Measurements from ENCODE around the gene STON1. TPM values are rescaled to one million over a fixed set of nuclear protein-coding genes. Genes with fewer than 3 reads are reported as not detected.

The STON1 gene
- total and polyA plus RNA-seq, 2 experiments from 2014 or later: 3.0 to 5.6 TPM

GRCh38 chr2:48626047-48626446 lies 96.1 kb downstream of the STON1 start:
- Histone ChIP-seq H3K27me3 (replicated peaks; ENCODE audit: insufficient read depth) (no peaks in the 10 kb centered on the region), H3K9me2 (ENCODE audit: insufficient read depth) (no peaks in the 10 kb centered on the region), H2AFZ (no peak overlapping the region), H3K27ac (no peak overlapping the region), H3K9me3 (ENCODE audit: low read depth) (peaks cover 3% of the 10 kb centered on the region), H3K4me3 (no peak overlapping the region), H3K36me3 (ENCODE audit: low read depth) (no peaks in the 10 kb centered on the region), H3K9ac (no peak overlapping the region), H3K4me2 (ENCODE audit: unreplicated experiment) (no peak overlapping the region), H4K20me1 (ENCODE audit: insufficient read depth) (no peaks in the 10 kb centered on the region), H3K79me2 (ENCODE audit: insufficient read depth) (no peaks in the 10 kb centered on the region), H3F3A (ENCODE audit: insufficient read depth) (no peaks in the 10 kb centered on the region), H3K4me1 (ENCODE audit: insufficient read depth) (no peaks in the 10 kb centered on the region)
- in situ Hi-C loops (cut with MboI): no loop called here
- DNase-seq: no peak
- no peak for TF ChIP-seq EZH2phosphoT487 (IDR thresholded peaks at IDR 0.05; ENCODE audit: insufficient read depth, low read depth)
- no peak for TF ChIP-seq EZH2 (IDR thresholded peaks at IDR 0.05; ENCODE audit: insufficient read depth, poor library complexity, severe bottlenecking)

GRCh38 chr2:48633143-48633542 lies 103.2 kb downstream of the STON1 start:
- Histone ChIP-seq H3K4me3 (no peak overlapping the region), H3K36me3 (ENCODE audit: low read depth) (no peaks in the 10 kb centered on the region), H3K9ac (no peak overlapping the region), H3K9me2 (ENCODE audit: insufficient read depth) (no peaks in the 10 kb centered on the region), H3K27me3 (replicated peaks; ENCODE audit: insufficient read depth) (no peaks in the 10 kb centered on the region), H3K9me3 (ENCODE audit: low read depth) (peaks cover 3% of the 10 kb centered on the region), H4K20me1 (ENCODE audit: insufficient read depth) (no peaks in the 10 kb centered on the region), H3K4me1 (ENCODE audit: insufficient read depth) (no peaks in the 10 kb centered on the region), H3F3A (ENCODE audit: insufficient read depth) (no peaks in the 10 kb centered on the region), H3K79me2 (ENCODE audit: insufficient read depth) (no peaks in the 10 kb centered on the region), H3K27ac (no peak overlapping the region), H3K4me2 (ENCODE audit: unreplicated experiment) (no peak overlapping the region), H2AFZ (no peak overlapping the region)
- in situ Hi-C loops (cut with MboI): no loop called here
- no peak for TF ChIP-seq EZH2phosphoT487 (IDR thresholded peaks at IDR 0.05; ENCODE audit: insufficient read depth, low read depth)
- TF ChIP-seq EZH2 (IDR thresholded peaks at IDR 0.05; ENCODE audit: insufficient read depth, poor library complexity, severe bottlenecking): no peak
- WGBS, 2 experiments (ENCODE audit: low coverage in 1 of 2, low lambda C conversion rate in 2 of 2, missing lambda C conversion rate in 2 of 2): 79 to 84% methylated on average over 5 of the region's 5 CpGs
- DNase-seq: no peak

- WGBS, 2 experiments (ENCODE audit: low coverage in 1 of 2, low lambda C conversion rate in 2 of 2, missing lambda C conversion rate in 2 of 2): 46 to 47% methylated on average over 2 of the region's 2 CpGs
These were observed 105.8 kb downstream of the STON1 start for GRCh38 chr2:48635786-48636185.

GRCh38 chr2:48638261-48638660 lies 108.3 kb downstream of the STON1 start:
- TF ChIP-seq EZH2phosphoT487 (IDR thresholded peaks at IDR 0.05; ENCODE audit: insufficient read depth, low read depth) (no peak), EZH2 (IDR thresholded peaks at IDR 0.05; ENCODE audit: insufficient read depth, poor library complexity, severe bottlenecking) (no peak)
- H3K27ac ChIP-seq: no peak overlapping the region
- H3K4me3 ChIP-seq: no peak overlapping the region
- no peak overlapping the region for H3K4me2 ChIP-seq (ENCODE audit: unreplicated experiment)
- peaks cover 3% of the 10 kb centered on the region for H3K9me3 ChIP-seq (ENCODE audit: low read depth)
- H3K79me2 ChIP-seq (ENCODE audit: insufficient read depth): no peaks in the 10 kb centered on the region
- no peak overlapping the region for H3K9ac ChIP-seq
- H3K9me2 ChIP-seq (ENCODE audit: insufficient read depth): no peaks in the 10 kb centered on the region
- H3F3A ChIP-seq (ENCODE audit: insufficient read depth): no peaks in the 10 kb centered on the region
- H3K27me3 ChIP-seq (replicated peaks; ENCODE audit: insufficient read depth): no peaks in the 10 kb centered on the region
- H2AFZ ChIP-seq: no peak overlapping the region
- no peak for DNase-seq
- no peaks in the 10 kb centered on the region for H3K4me1 ChIP-seq (ENCODE audit: insufficient read depth)
- H3K36me3 ChIP-seq (ENCODE audit: low read depth): no peaks in the 10 kb centered on the region
- WGBS, 2 experiments (ENCODE audit: low coverage in 1 of 2, low lambda C conversion rate in 2 of 2, missing lambda C conversion rate in 2 of 2): 43 to 48% methylated on average over 1 of the region's 1 CpG
- no peaks in the 10 kb centered on the region for H4K20me1 ChIP-seq (ENCODE audit: insufficient read depth)
- in situ Hi-C loops (cut with MboI): no loop called here

More at GRCh38 chr2:48635786-48636185, 105.8 kb downstream of the STON1 start:
- no peaks in the 10 kb centered on the region for H3K79me2 ChIP-seq (ENCODE audit: insufficient read depth)
- no peaks in the 10 kb centered on the region for H3K9me2 ChIP-seq (ENCODE audit: insufficient read depth)
- H3K27me3 ChIP-seq (replicated peaks; ENCODE audit: insufficient read depth): no peaks in the 10 kb centered on the region
- DNase-seq: no peak
- no peaks in the 10 kb centered on the region for H3K4me1 ChIP-seq (ENCODE audit: insufficient read depth)
- H3K9me3 ChIP-seq (ENCODE audit: low read depth): peaks cover 3% of the 10 kb centered on the region
- TF ChIP-seq EZH2 (IDR thresholded peaks at IDR 0.05; ENCODE audit: insufficient read depth, poor library complexity, severe bottlenecking): no peak
- TF ChIP-seq EZH2phosphoT487 (IDR thresholded peaks at IDR 0.05; ENCODE audit: insufficient read depth, low read depth): no peak
- no peaks in the 10 kb centered on the region for H3K36me3 ChIP-seq (ENCODE audit: low read depth)
- H3F3A ChIP-seq (ENCODE audit: insufficient read depth): no peaks in the 10 kb centered on the region
- H3K27ac ChIP-seq: no peak overlapping the region
- no peak overlapping the region for H3K4me2 ChIP-seq (ENCODE audit: unreplicated experiment)
- no peak overlapping the region for H2AFZ ChIP-seq
- no peaks in the 10 kb centered on the region for H4K20me1 ChIP-seq (ENCODE audit: insufficient read depth)
- H3K9ac ChIP-seq: no peak overlapping the region
- no peak overlapping the region for H3K4me3 ChIP-seq
- in situ Hi-C loops (cut with MboI): no loop called here

Small RNAs within 50 kb of the gene (small RNA-seq; reads per million reads assigned to genes)
- gene RNU6-282P (ENCODE audit: low read depth, low replicate concordance) (not detected), gene TPT1P11 (ENCODE audit: low read depth, low replicate concordance) (not detected)

Other genes starting within 250 kb of the STON1 start
- gene FOXN2, start 215.5 kb upstream of the STON1 start, total RNA-seq (2014; rRNA removed; shearing (Covaris generic)): 18.4 and 21.0 TPM in 2 replicates
- gene FOXN2, start 215.5 kb upstream of the STON1 start, polyA plus RNA-seq (2016; fragmentation: Nextera tagmentation; extraction: Ambion mirVana): 10.3 and 11.5 TPM in 2 replicates
- gene PPP1R21, start 89.4 kb upstream of the STON1 start, total RNA-seq (2014; rRNA removed; shearing (Covaris generic)): 10.6 and 35.4 TPM in 2 replicates
- gene PPP1R21, start 89.4 kb upstream of the STON1 start, polyA plus RNA-seq (2016; fragmentation: Nextera tagmentation; extraction: Ambion mirVana): 15.0 and 16.7 TPM in 2 replicates
- gene GTF2A1L, start 87.7 kb downstream of the STON1 start, total RNA-seq (2014; rRNA removed; shearing (Covaris generic)): 0.13 and 0.76 TPM in 2 replicates
- 0.13 and 0.27 TPM in 2 replicates for gene GTF2A1L, start 87.7 kb downstream of the STON1 start, polyA plus RNA-seq (2016; fragmentation: Nextera tagmentation; extraction: Ambion mirVana)
- not detected in 2 replicates for gene LHCGR, start 225.6 kb downstream of the STON1 start, total RNA-seq (2014; rRNA removed; shearing (Covaris generic))
- gene LHCGR, start 225.6 kb downstream of the STON1 start, polyA plus RNA-seq (2016; fragmentation: Nextera tagmentation; extraction: Ambion mirVana): not detected in 2 replicates

All from GM23248 (cell line).